ENCODE measurements around the gene INPP5K.
A peak's percentile ranks its signal among the peaks of the same experiment; 100 is the strongest.

- no peak for TF ChIP-seq CTCF (IDR thresholded peaks at IDR 0.05 in 8 of 11, conservative IDR thresholded peaks at IDR 0.05 in 3 of 11)
- peak in 1 of 3 donors; percentile 22 for TF ChIP-seq POLR2AphosphoS5 (IDR thresholded peaks at IDR 0.05)
Measured at GRCh38 chr17:1548032-1548431, 31.6 kb upstream of the INPP5K start.
